ENCODE measurements around the gene IL19. TPM values are rescaled to one million over a fixed set of nuclear protein-coding genes. Genes with fewer than 3 reads are reported as not detected.

The IL19 gene
- polyA plus RNA-seq, 1 of the 3 experiments (the other 2 are of a cell fraction), result not detected

- no peak for TF ChIP-seq EZH2phosphoT487 (IDR thresholded peaks at IDR 0.05; ENCODE audit: borderline replicate concordance, low read depth)
- TF ChIP-seq GABPA (IDR thresholded peaks at IDR 0.05; ENCODE audit: low read depth), result no peak
- TF ChIP-seq CTCF (IDR thresholded peaks at IDR 0.05), result no peak
- TF ChIP-seq RAD21 (IDR thresholded peaks at IDR 0.05; ENCODE audit: low read length), result no peak
- TF ChIP-seq MAX (IDR thresholded peaks at IDR 0.05; ENCODE audit: low read depth), result no peak
- no peak for TF ChIP-seq GATA2 (CRISPR knock-in tag; IDR thresholded peaks at IDR 0.05)
- no peak for TF ChIP-seq USF1 (IDR thresholded peaks at IDR 0.05; ENCODE audit: borderline replicate concordance, low read depth)
These were observed 32.7 kb downstream of the IL19 start (continued) for GRCh38 chr1:206803221-206803730.

- Histone ChIP-seq H3K4me1 (ENCODE audit: control insufficient read depth in 1 of 2, insufficient read depth in 2 of 2, low read depth in 1 of 2, low read length in 1 of 2) (peaks cover 0 to 26% of the 10 kb centered on the region in 2 experiments; a peak in 2 of 4 replicates), H3K79me2 (ENCODE audit: insufficient read depth) (no peaks in the 10 kb centered on the region), H3K9me2 (no peaks in the 10 kb centered on the region), H4K20me1 (ENCODE audit: insufficient read depth) (no peaks in the 10 kb centered on the region), H3K9ac (no peak overlapping the region), H3K36me3 (replicated peaks in 1 of 2; ENCODE audit: control insufficient read depth in 1 of 2, insufficient read depth in 2 of 2, low read length in 1 of 2) (no peaks in the 10 kb centered on the region), H3F3A (replicated peaks; ENCODE audit: insufficient read depth) (no peaks in the 10 kb centered on the region), H3K27ac (ENCODE audit: low read depth in 2 of 2, low read length in 1 of 2) (peak overlapping the region in 1 of 2 experiments; percentile 90; a peak in 1 of 4 replicates), H2AFZ (ENCODE audit: low read depth) (no peak overlapping the region), H3K4me3 (ENCODE audit: low read depth in 2 of 2, low read length in 1 of 2) (no peak overlapping the region), H3K4me2 (no peak overlapping the region), H3K27me3 (ENCODE audit: insufficient read depth) (peaks cover 13% of the 10 kb centered on the region; the same call in 1 of the 2 replicates), H3K9me3 (no peaks in the 10 kb centered on the region)
- WGBS (ENCODE audit: low lambda C conversion rate), result 10% methylated on average over 1 of the region's 1 CpG
- ChIA-PET CTCF (interaction anchor here (0.7 to 2.9 kb wide), 7 partner anchors 9 to 108 kb away, joined by 3 to 23 read pairs (median 3); no protein-coding TSS in a partner anchor), POLR2A (no interaction called here)
- TF ChIP-seq MXI1 (IDR thresholded peaks at IDR 0.05; ENCODE audit: low read depth, low read length), result peak; percentile 16; the same call in 1 of the 2 replicates
- no peak for TF ChIP-seq SMC3 (IDR thresholded peaks at IDR 0.05; ENCODE audit: low read depth, low read length)
- peak in 1 of 2 experiments; percentile 43; a peak in 1 of 4 replicates for TF ChIP-seq EP300 (IDR thresholded peaks at IDR 0.05; ENCODE audit: borderline replicate concordance in 1 of 2, low read depth in 1 of 2, low read length in 1 of 2)
- TF ChIP-seq GATA2 (CRISPR knock-in tag; IDR thresholded peaks at IDR 0.05), result peak; percentile 36; the same call in 1 of the 2 replicates
- DNase-seq, result no peak
These were observed 33.7 kb downstream of the IL19 start for GRCh38 chr1:206804156-206804737.

GRCh38 chr1:206805357-206805756, 34.8 kb downstream of the IL19 start:
- H3K27ac ChIP-seq (ENCODE audit: low read depth in 2 of 2, low read length in 1 of 2), result peak overlapping the region in 1 of 2 experiments; percentile 90; a peak in 2 of 4 replicates
- H3K4me3 ChIP-seq (ENCODE audit: low read depth in 2 of 2, low read length in 1 of 2), result no peak overlapping the region
- CTCF ChIA-PET, result interaction anchor here (0.8 to 2.9 kb wide), 7 partner anchors 11 to 141 kb away, joined by 3 to 23 read pairs (median 5); partner anchors contain the start of gene IL20
- H3K4me1 ChIP-seq (ENCODE audit: control insufficient read depth in 1 of 2, insufficient read depth in 2 of 2, low read depth in 1 of 2, low read length in 1 of 2), result peaks cover 0 to 26% of the 10 kb centered on the region in 2 experiments; a peak in 2 of 4 replicates
- H3K27me3 ChIP-seq (ENCODE audit: insufficient read depth), result peaks cover 9% of the 10 kb centered on the region; the same call in 1 of the 2 replicates
- no peaks in the 10 kb centered on the region for H4K20me1 ChIP-seq (ENCODE audit: insufficient read depth)
- no peaks in the 10 kb centered on the region for H3K9me2 ChIP-seq
- no peak overlapping the region for H2AFZ ChIP-seq (ENCODE audit: low read depth)
- no peaks in the 10 kb centered on the region for H3F3A ChIP-seq (replicated peaks; ENCODE audit: insufficient read depth)
- POLR2A ChIA-PET, result no interaction called here
- H3K79me2 ChIP-seq (ENCODE audit: insufficient read depth), result no peaks in the 10 kb centered on the region
- H3K9me3 ChIP-seq, result no peaks in the 10 kb centered on the region
- 0% methylated on average over 1 of the region's 1 CpG for WGBS (ENCODE audit: low lambda C conversion rate)
- H3K4me2 ChIP-seq, result no peak overlapping the region
- H3K9ac ChIP-seq, result no peak overlapping the region
- H3K36me3 ChIP-seq (replicated peaks in 1 of 2; ENCODE audit: control insufficient read depth in 1 of 2, insufficient read depth in 2 of 2, low read length in 1 of 2), result no peaks in the 10 kb centered on the region
- DNase-seq, result no peak
- TF ChIP-seq MAX (IDR thresholded peaks at IDR 0.05; ENCODE audit: low read depth), result no peak
- peak in 1 of 2 experiments; percentile 51; a peak in 1 of 4 replicates for TF ChIP-seq EP300 (IDR thresholded peaks at IDR 0.05; ENCODE audit: borderline replicate concordance in 1 of 2, low read depth in 1 of 2, low read length in 1 of 2)
- TF ChIP-seq TEAD4 (IDR thresholded peaks at IDR 0.05; ENCODE audit: borderline replicate concordance, insufficient read depth), result 0 out of 2 replicates have a peak, but pooled peaks have one; percentile 10
- TF ChIP-seq NRF1 (IDR thresholded peaks at IDR 0.05; ENCODE audit: low read depth, low read length), result no peak
- no peak for TF ChIP-seq CHD2 (IDR thresholded peaks at IDR 0.05; ENCODE audit: low read length, partially characterized antibody)
- no peak for TF ChIP-seq FOXM1 (IDR thresholded peaks at IDR 0.05; ENCODE audit: low read depth)
- TF ChIP-seq SIN3A (IDR thresholded peaks at IDR 0.05; ENCODE audit: borderline replicate concordance, low read depth, low read length), result no peak
- TF ChIP-seq CTCF (IDR thresholded peaks at IDR 0.05), result no peak
- TF ChIP-seq GABPA (IDR thresholded peaks at IDR 0.05; ENCODE audit: low read depth), result no peak
- no peak for TF ChIP-seq RAD21 (IDR thresholded peaks at IDR 0.05; ENCODE audit: low read length)
